MV-4-11 (cell line): ENCODE results near the gene CCDC126.
"Not testable (repeated sequence)": the region's sequence is repeated elsewhere in the genome, so short reads cannot be mapped to it uniquely, and the experiment has no call there.

Source experiments
- DNase-seq: peaks from one replicate; lab custom pipeline; 2025; lab: John Stamatoyannopoulos, UW

CCDC126 gene

DNA sequence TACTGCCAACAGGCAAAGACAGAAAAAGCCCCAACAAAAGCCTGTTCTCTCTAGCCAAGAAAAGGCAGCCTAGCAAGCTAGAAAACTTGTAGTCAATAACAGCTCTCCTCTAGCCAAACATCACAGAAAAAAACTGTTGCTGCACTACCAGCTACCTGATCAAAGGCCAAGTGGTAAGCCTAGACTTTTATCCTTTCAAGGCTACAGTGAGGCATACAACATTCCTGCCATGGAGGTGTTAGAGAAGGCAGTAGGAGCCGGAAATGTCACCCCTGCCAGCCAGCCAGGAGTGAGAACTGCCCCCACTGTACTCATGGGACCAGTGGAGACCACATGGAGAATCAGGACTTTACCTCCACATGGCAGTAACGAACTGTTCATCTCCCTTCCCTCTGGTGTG is 31.2 kb downstream of the CCDC126 start:
- DNase-seq, result no peak

DNA sequence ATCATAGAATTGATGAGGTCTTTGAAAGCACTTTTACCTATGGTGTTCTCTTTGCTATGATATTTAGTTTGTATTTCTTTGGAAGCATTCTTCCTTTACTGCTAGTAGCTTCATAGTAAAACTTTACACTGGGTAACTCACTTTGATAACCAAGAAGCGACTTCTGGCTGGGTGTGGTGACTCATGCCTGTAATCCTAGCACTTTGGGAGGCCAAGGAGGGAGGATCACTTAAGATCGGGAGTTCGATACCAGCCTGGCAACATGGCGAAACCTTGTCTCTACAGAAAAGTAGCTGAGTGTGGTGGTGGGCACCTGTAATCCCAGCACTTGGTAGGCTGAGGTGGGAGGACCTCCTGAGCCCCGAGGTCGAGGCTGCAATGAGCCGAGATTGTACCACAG is 36.2 kb downstream of the CCDC126 start:
- no peak for DNase-seq

DNA sequence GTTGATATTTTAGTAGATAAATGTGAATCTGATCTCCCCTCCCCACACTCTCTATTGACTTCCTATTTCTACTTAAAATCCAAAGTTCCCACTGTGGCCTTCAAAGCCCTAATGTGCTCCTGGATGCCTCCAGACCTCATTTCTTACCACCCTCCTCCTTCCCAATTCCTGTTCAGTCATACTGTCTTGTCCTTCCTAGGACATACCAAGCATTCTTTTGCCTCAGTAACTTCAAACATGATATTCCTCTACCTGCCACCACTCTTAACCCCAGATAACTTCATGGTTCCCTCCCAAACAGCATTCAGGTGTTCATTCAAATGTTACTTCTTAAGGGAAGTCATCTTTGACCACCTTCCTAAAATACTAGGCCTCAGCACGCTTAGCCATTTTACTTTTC is 48.6 kb downstream of the CCDC126 start:
- no peak for DNase-seq

DNA sequence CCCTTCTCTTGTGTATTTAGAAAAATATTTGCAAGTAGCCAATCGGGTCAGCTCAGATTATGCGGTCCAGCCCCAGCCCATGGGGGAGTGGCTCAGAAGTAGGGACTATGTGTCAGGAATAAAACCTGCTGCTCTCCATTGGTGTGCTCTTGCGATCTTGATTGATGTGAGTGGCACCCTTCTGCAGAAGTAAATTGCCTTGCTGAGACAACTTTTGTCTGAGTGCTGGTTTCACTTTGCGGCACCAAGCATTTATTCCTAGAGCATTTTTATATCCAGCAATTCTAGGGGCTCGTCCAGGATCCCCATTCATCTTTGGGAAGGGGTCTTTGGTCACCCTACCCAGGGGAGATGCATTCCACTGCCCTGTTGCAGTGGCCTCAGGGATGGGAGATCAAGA is 56.8 kb downstream of the CCDC126 start:
- no peak for DNase-seq

DNA sequence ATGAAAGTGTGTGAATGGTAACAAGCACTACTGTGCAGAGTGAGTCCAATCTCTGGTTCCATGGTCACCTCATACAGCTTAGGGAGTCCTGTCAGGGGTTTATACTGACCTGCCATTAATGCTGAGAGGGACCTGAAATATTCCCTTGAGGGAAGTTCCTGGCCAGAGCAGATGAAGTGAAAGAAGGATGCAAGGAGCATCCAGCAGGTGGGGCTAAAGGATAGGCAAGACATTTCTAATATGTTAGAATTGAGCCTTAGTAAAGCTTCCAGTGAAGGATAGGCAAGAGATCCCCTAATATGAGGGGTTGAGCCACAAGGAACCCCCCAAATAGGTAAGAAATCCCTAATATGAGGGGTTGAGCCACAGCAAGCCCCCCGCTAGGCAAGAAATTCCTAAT is 57.3 kb downstream of the CCDC126 start:
- DNase-seq, result peak; percentile 15

DNA sequence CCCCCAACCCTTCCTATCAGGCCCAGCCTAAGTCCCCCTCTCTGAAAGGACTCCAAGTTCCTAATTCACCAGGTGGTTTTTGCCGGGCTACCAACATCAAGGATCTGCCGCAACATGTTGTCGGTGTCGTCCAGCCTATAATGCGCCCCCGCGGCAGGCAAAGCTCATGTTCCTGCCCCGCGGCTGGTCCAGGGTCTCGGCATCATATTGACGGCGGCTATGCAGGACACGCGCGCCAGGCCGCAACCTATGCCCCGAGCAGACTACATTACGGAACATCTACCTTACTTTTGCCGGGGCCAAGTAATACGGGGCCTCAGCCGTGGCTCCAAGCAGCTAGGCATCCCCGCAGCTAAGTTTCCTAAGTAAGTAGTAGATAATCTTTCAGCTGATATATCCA is 58.3 kb downstream of the CCDC126 start:
- no peak for DNase-seq

DNA sequence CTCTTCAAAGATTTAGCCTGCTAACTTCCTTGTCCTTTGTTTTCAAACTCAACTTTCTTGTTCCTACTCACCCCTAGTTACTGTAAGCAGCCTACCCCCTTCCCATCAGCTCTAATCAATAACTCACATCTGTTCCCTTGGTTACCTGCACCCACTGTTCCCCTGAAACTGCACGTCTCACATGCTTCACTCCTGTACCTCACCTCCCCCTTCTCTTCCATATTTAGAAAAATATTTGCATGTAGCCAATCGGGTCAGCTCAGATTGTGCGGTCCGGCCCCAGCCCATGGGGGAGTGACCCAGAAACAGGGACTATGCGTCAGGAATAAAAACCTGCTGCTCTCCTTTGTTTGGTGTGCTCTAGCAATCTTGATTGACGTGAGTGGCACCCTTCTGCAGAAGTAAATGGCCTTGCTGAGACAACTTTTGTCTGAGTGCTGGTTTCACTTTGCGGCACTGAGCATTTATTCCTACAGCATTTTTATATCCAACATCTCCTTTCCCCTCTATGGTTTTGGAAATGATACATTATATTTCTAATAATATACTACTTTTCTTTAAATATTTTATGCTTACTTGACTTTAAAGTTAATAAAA is 61.7 kb downstream of the CCDC126 start:
- no peak for DNase-seq

DNA sequence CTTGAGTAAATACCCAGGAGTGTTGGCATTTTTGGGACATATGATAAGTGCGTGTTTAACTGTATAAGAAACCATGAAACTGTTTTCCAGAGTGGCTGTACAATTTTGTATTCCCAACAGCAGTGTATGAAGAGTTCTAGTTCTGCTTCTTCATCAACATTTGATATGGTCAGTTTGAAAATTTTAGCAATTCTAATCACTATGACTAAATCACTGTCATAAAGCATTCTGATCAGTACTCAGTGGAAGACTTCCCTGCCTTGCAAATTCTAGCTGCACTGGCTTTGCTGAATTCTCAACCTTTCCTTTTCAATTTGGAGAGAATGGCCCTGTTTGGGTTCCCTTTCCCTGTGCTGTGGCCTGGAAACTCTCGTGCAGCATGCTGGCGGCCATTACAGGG is 64.2 kb downstream of the CCDC126 start:
- DNase-seq, result no peak

DNA sequence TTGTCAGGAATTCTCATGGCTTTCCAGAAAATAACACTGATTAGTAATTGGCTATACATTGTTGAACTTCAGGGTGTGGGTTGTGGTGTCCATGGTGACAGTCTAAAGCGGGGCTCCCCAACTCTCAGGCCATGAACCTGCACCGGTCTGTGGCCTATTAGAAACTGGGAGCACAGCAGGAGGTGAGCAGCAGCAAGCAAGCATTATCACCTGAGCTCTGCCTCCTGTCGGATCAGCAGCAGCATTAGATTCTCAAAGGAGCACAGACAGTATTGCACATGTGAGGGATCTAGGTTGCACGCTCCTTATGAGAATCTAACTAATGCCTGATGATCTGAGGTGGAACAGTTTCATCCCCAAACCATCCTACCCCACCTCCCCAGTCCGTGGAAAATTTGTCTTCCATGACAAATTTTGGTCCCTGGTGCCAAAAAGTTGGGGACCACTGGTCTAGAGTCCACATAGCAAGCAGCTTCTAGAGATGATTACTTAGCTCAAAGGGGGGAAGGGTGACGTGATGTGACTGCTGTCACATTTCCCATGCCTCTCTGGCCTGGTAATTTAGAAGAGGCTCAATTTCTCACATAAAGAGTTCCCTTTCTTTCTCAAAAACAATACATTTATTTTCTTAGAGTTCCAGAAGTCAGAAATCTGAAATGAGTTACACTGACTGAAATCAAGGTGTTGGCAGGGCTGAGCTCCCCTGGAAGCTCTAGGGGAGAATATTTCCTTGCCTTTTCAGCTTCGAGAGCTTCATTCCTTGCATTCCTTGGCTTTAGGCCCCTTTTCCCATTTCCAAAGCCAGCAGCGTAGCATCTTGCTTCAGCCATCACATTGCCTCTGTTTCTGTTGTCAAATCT is 65.2 kb downstream of the CCDC126 start:
- DNase-seq, result no peak

DNA sequence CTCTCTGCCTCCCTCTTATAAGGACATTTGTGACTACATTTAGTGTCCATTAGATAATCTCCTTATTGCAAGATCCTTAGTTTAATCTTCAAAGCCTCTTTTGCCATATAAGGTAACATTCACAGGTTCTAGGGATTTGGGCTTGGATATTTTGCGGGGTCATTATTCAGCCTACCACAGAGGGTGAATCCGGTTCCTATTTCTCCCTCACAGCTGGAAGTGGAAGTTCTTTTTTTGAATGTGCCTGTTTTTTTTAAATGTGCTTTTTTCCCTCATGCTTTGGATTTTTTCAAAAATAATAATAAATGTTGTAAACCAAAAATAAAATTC is 65.8 kb downstream of the CCDC126 start:
- DNase-seq, result no peak

DNA sequence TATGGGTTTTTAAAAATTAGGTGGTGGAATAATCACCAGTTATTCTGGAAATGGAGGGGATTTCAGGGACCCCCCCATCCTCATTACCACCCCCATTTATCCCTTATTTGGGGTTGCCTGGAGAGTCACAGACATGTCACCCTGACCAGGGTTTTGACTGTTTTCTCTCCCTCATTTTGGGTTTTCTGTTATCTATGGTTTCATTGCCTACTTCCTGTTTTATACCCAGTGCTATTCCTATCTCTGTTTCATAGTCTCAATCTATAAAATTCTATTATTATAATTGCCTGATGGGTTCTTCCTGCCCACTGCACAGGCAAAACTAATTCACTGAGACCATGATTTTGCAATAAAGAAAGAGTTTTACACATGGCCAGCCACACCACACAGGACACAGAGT is 66.9 kb downstream of the CCDC126 start:
- no peak for DNase-seq

DNA sequence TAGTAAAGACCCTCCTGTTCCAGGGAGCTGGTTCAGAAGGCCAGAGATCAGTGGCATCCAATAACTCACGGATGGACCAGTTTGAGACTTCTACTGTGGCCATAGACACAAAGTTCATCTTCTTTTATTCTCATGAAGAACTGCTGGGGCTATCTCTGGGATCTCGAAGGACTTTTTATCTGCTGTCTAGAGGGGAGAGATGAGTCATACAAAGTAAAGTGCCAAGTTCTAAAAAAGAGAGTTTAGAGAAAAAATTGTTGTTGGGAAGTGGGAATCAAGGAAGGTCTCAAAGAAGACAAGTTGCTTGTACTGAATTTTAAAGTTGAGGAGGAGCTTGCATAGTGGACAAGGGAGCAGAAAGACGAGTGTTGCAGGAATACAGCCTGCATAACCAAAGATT is 74.9 kb downstream of the CCDC126 start:
- DNase-seq, result no peak

DNA sequence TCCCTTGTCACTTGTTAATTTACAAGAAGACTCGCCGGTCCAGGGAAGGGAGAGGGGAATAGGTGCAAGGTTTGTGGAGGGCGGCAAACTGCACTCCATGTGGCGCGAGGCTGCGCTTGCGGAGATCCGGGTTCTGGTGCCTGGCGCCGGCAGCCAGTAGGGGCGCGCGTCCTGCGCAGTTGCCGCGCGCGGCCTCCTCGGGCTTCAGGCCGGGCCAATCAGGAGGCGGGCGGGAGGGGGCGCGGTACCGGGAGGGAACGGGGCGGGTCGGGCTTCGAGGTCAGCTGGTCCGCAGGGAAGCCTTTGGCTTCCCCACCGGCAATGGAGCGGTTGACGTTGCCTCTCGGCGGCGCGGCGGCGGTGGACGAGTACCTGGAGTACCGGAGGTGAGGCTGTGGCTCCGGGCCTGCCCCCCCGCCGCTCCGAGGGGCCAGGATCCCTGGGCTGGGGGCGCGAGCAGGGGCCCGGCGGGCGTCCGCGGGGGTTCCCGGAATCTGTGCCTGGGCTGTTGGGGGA is 82.8 kb downstream of the CCDC126 start, which contains the start of gene FAM221A:
Gene FAM221A, plus strand, starts transcription at position 302 of the 516 bp plus-strand sequence. Its CDS starts 20 bp downstream, at position 322.
- DNase-seq, result peak; percentile 70

DNA sequence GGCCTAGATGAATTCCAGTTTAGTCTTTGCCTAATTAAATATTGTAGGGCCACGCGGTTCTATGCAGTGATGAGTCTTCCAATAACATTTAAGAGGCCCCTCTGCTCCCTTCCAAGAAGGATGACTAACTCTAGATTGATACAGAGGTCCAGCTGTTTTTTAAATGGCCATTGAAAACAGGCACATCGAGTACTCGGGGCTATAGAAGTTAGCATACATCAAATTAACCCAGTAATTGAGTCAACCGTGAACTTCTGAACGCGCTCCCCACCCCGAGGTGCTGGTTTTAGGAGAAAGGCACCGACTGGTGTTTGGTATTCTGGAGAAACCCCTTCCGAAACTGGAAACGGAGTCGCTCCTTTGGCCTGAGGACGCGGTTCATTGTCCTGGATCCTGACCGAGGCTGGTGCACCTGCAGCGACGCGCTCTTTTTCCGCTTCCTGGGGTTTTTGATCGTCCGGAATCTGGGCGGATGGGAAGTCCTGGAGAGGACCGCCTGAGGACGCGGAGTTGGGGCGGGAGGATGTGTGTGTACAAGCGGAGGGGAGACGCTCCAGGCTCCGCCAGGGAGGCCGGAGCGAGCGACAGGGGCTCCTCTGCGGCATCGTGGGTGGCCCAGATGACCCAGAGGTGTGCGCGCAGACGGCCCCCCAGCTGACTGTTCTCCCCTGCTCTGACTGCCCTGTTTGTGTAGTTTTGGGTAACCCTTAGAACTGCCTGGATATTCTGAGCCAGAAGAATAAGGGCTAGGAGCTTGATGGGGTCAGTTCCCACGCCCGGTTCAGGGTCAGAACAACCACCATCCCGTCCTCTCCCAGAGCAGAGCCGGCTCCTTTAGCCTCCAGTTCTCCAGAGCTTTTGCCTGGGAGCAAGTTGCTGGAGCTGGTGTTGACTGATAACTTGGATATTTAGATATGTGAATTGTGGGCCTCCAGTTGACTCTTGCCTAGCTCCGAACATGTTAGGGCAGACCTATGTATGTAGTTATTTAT is 83.5 kb downstream of the CCDC126 start:
- peak; percentile 37 for DNase-seq

DNA sequence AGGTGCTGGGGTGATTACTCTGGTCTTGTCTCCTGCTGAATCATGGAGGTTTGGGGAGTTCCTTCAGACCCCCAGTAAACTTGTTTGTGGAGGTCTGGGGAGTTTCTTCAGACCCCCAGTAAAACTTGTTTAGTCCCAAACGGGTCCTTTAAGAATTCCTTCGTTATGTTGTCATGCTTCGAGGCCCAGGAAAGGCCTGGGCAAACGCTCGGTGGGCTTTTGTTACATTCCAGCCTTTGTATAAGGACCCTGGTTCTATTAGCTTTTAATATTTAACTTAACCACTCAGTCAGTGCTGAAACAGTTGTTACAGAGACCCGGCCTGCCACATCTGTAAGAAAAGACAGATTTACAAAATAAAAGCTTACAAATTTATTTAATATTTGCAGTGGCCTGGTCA is 86.9 kb downstream of the CCDC126 start:
- not testable (repeated sequence) for DNase-seq

DNA sequence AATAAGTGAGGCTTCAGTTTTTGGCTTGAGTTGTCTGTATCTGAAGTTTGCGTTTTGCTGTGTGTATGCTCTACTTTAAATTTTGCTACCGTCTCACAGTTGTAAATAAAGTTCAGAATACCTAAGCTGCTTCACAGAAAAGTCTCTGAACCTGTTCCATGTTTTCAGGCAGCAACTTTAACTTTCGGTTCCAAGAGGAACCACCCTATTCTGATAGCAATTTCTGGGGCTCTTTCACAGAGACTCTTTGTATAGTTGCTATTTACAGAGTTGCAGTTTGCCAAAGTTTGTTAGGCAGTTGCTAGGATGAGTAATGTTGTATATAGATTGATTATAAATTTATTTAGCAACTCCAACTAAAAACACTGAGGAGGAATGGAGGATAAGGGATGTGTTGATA is 88.5 kb downstream of the CCDC126 start:
- DNase-seq, result peak; percentile 62

DNA sequence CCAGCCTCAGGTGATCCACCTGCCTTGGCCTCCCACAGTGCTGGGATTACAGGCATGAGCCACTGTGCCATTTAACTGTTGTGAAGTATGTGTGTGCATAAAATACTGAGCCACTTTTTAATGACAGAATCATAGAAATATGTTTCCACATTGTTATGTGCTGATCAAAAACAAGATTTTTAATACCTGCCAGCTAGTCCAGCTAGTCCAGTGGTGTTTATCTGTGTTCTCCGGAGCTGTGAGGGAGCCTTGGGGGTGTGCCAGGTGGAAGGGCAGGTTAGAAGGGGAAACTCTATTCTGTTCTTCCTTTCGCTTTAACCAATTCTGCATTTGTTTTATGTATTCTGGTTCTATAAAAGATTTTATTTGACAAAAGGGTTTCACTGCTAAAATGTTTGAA is 89.8 kb downstream of the CCDC126 start:
- DNase-seq, result no peak

DNA sequence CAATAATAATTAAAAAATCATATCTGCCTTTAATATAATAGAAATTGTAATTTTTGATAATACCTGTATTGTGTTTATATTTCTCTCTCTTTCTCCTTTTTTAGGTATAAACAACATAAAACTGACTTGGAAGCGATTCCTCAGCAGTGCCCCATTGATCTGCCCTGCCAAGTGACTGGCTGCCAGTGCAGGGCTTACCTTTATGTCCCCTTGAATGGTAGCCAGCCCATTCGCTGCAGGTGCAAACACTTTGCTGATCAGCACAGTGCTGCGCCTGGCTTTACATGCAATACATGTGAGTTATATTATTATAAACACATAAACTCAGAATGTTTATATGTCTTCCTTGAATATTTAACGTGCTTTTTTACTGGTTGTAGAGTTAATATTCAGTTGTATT is 92.0 kb downstream of the CCDC126 start:
- DNase-seq, result no peak

DNA sequence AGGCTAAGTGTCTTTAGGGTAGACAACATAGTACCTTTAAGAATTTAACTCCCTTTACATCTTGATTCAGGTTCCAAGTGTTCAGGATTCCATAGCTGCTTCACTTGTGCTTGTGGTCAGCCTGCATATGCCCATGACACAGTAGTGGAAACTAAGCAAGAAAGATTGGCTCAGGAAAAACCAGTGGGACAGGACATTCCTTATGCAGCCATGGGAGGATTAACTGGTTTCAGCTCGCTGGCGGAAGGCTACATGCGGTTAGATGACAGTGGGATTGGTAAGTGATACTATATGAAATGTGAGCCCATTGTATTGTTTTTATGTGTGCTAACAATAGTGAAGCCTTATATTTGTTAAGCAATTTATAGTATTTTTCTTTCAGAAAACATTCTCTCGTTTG is 94.1 kb downstream of the CCDC126 start:
- DNase-seq, result no peak

DNA sequence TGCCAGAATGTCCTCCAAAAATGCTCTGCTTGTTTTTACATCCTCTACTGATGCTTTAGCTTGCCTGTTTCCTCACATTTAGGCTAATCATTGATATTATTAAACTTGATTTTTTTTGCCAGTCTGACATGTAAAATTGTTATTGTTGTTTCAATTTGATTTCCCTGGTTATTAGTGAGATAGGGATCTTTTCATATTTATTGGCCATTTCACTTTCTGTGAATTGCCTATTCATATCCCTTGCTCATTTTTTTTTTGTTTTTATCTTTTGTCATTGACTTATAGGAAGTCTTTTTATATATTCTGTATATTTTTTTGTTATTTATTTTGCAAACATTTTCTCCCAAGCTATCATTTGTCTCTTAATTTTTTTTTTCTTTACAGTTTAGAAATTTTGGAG is 96.0 kb downstream of the CCDC126 start:
- no peak for DNase-seq
